ENCODE results near the gene LINS1. TPM values are rescaled to one million over a fixed set of nuclear protein-coding genes. Genes with fewer than 3 reads are reported as not detected.

LINS1 gene
- total RNA-seq, 1 experiment from 2014 or later, result 13.6 TPM

DNA sequence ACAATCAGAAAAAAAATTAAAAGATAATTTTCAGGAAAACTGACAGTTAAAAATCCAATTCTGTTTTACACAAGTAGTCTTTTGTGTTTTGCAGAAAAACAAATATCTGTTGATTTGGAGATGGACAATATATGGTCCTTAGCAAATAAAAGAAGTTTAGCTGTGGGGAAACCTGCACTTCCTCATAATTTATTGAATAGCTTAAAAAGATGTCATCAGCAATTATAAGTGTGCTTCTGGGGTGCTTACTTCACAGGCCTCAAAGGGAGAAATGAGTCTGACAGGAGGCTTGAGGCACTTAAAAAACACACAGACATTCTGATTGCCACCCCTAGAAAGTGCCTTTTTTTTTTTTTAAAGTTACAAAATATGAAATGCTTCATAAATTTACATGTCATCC, 41.7 kb downstream of the LINS1 start:
- H3K4me3 ChIP-seq (ENCODE audit: low read depth in 2 of 2, low read length in 2 of 2), result no peak overlapping the region
- no peak overlapping the region for H3K27ac ChIP-seq (ENCODE audit: low read length)
- no peaks in the 10 kb centered on the region for H3K27me3 ChIP-seq (ENCODE audit: control insufficient read depth, insufficient read depth, low read length)
- in situ Hi-C loops (cut with HindIII; ENCODE audit: low pct_unique_long_range_greater_than_20kb, low sequenced_read_pairs), result no loop called here
- ATAC-seq (no peak), DNase-seq (ENCODE audit: low read depth, low spot score) (no peak)
- no peaks in the 10 kb centered on the region for H3K36me3 ChIP-seq (ENCODE audit: control insufficient read depth, insufficient read depth, low read length)
- ChIA-PET POLR2A (no interaction called here), CTCF (no interaction called here)
- BruUV-seq (replicated peaks), result no TSS peak
- intact Hi-C loops (cut with micrococcal nuclease; ENCODE audit: unreplicated experiment), result no loop called here
- no peaks in the 10 kb centered on the region for H3K9me3 ChIP-seq (ENCODE audit: control insufficient read depth, insufficient read depth, low read depth, low read length)
- no peak for TF ChIP-seq REST (IDR thresholded peaks at IDR 0.05; ENCODE audit: insufficient read depth in 1 of 2, low read depth in 2 of 2, low read length in 1 of 2)
- no peak for TF ChIP-seq POLR2AphosphoS5 (IDR thresholded peaks at IDR 0.05; ENCODE audit: low read depth, low read length)
- no peak for TF ChIP-seq SIN3A (IDR thresholded peaks at IDR 0.05; ENCODE audit: borderline replicate concordance, insufficient read depth, low read depth, low read length)
- TF ChIP-seq TCF7L2 (IDR thresholded peaks at IDR 0.05; ENCODE audit: low read depth, low read length), result no peak
- no peaks in the 10 kb centered on the region; the same call in 1 of the 2 replicates for H3K4me1 ChIP-seq (ENCODE audit: control insufficient read depth, insufficient read depth, low read length)

- CTCF ChIA-PET, result no interaction called here
- no peaks in the 10 kb centered on the region for H3K27me3 ChIP-seq (ENCODE audit: control insufficient read depth, insufficient read depth, low read length)
- no peak overlapping the region for H3K4me3 ChIP-seq (ENCODE audit: low read depth in 2 of 2, low read length in 2 of 2)
- no peaks in the 10 kb centered on the region; the same call in 1 of the 2 replicates for H3K4me1 ChIP-seq (ENCODE audit: control insufficient read depth, insufficient read depth, low read length)
- in situ Hi-C loops (cut with HindIII; ENCODE audit: low pct_unique_long_range_greater_than_20kb, low sequenced_read_pairs) (no loop called here), intact Hi-C loops (cut with micrococcal nuclease; ENCODE audit: unreplicated experiment) (no loop called here)
- TF ChIP-seq TCF7L2 (IDR thresholded peaks at IDR 0.05; ENCODE audit: low read depth, low read length) (no peak), REST (IDR thresholded peaks at IDR 0.05; ENCODE audit: insufficient read depth in 1 of 2, low read depth in 2 of 2, low read length in 1 of 2) (no peak), POLR2AphosphoS5 (IDR thresholded peaks at IDR 0.05; ENCODE audit: low read depth, low read length) (no peak), SIN3A (IDR thresholded peaks at IDR 0.05; ENCODE audit: borderline replicate concordance, insufficient read depth, low read depth, low read length) (no peak), CTCF (IDR thresholded peaks at IDR 0.05) (no peak)
- ATAC-seq (no peak), DNase-seq (ENCODE audit: low read depth, low spot score) (no peak)
- no TSS peak for BruUV-seq (replicated peaks)
- H3K9me3 ChIP-seq (ENCODE audit: control insufficient read depth, insufficient read depth, low read depth, low read length), result no peaks in the 10 kb centered on the region
- POLR2A ChIA-PET, result no interaction called here
- no peak overlapping the region for H3K27ac ChIP-seq (ENCODE audit: low read length)
- H3K36me3 ChIP-seq (ENCODE audit: control insufficient read depth, insufficient read depth, low read length), result no peaks in the 10 kb centered on the region
These were observed 42.7 kb downstream of the LINS1 start for GRCh38 chr15:100559330-100559729.
